ENCODE data around the gene MEGF6.

Gene MEGF6

GRCh38 chr1:3638676-3639075, 27.4 kb upstream of the MEGF6 start:
- Mint-ChIP-seq H3K27me3 (no peaks in the 10 kb centered on the region), H3K27ac (no peak overlapping the region), H3K9me3 (no peaks in the 10 kb centered on the region), H3K4me1 (no peaks in the 10 kb centered on the region), H3K36me3 (ENCODE audit: low read depth) (peaks cover 20% of the 10 kb centered on the region), H3K4me3 (no peak overlapping the region)
- ATAC-seq (no peak), DNase-seq (no peak)

GRCh38 chr1:3638027-3638426, 26.7 kb upstream of the MEGF6 start:
- DNase-seq (no peak), ATAC-seq (no peak)
- H3K27ac Mint-ChIP-seq: no peak overlapping the region
- H3K9me3 Mint-ChIP-seq: no peaks in the 10 kb centered on the region
- H3K27me3 Mint-ChIP-seq: no peaks in the 10 kb centered on the region
- H3K4me3 Mint-ChIP-seq: no peak overlapping the region
- H3K4me1 Mint-ChIP-seq: no peaks in the 10 kb centered on the region
- H3K36me3 Mint-ChIP-seq (ENCODE audit: low read depth): peaks cover 20% of the 10 kb centered on the region

- Mint-ChIP-seq H3K36me3 (ENCODE audit: low read depth) (peaks cover 20% of the 10 kb centered on the region), H3K27me3 (no peaks in the 10 kb centered on the region), H3K27ac (no peak overlapping the region), H3K4me3 (no peak overlapping the region), H3K9me3 (no peaks in the 10 kb centered on the region), H3K4me1 (no peaks in the 10 kb centered on the region)
- no peak for DNase-seq
- no peak for ATAC-seq
These were observed 25.2 kb upstream of the MEGF6 start for GRCh38 chr1:3636531-3636930.

GRCh38 chr1:3636080-3636479, 24.8 kb upstream of the MEGF6 start:
- ATAC-seq (no peak), DNase-seq (no peak)
- Mint-ChIP-seq H3K27me3 (no peaks in the 10 kb centered on the region), H3K4me3 (no peak overlapping the region), H3K27ac (no peak overlapping the region), H3K36me3 (ENCODE audit: low read depth) (peaks cover 20% of the 10 kb centered on the region), H3K9me3 (no peaks in the 10 kb centered on the region), H3K4me1 (no peaks in the 10 kb centered on the region)

GRCh38 chr1:3634059-3634800, 22.9 kb upstream of the MEGF6 start:
- Mint-ChIP-seq H3K36me3 (ENCODE audit: low read depth) (peaks cover 20% of the 10 kb centered on the region), H3K27me3 (no peaks in the 10 kb centered on the region), H3K9me3 (no peaks in the 10 kb centered on the region), H3K27ac (no peak overlapping the region), H3K4me1 (no peaks in the 10 kb centered on the region), H3K4me3 (no peak overlapping the region)
- no peak for DNase-seq
- no peak for ATAC-seq

GRCh38 chr1:3633344-3634058, 22.2 kb upstream of the MEGF6 start:
- peaks cover 19% of the 10 kb centered on the region for H3K36me3 Mint-ChIP-seq (ENCODE audit: low read depth)
- no peaks in the 10 kb centered on the region for H3K9me3 Mint-ChIP-seq
- H3K4me3 Mint-ChIP-seq: no peak overlapping the region
- H3K4me1 Mint-ChIP-seq: no peaks in the 10 kb centered on the region
- H3K27ac Mint-ChIP-seq: no peak overlapping the region
- no peaks in the 10 kb centered on the region for H3K27me3 Mint-ChIP-seq
- no peak for ATAC-seq
- no peak for DNase-seq

- H3K4me3 Mint-ChIP-seq: no peak overlapping the region
- H3K36me3 Mint-ChIP-seq (ENCODE audit: low read depth): peaks cover 18% of the 10 kb centered on the region
- H3K27ac Mint-ChIP-seq: no peak overlapping the region
- H3K4me1 Mint-ChIP-seq: no peaks in the 10 kb centered on the region
- no peaks in the 10 kb centered on the region for H3K27me3 Mint-ChIP-seq
- DNase-seq (no peak), ATAC-seq (no peak)
- no peaks in the 10 kb centered on the region for H3K9me3 Mint-ChIP-seq
These were observed 21.5 kb upstream of the MEGF6 start for GRCh38 chr1:3632716-3633343.

- DNase-seq (no peak), ATAC-seq (no peak)
- Mint-ChIP-seq H3K27ac (no peak overlapping the region), H3K4me3 (no peak overlapping the region), H3K27me3 (no peaks in the 10 kb centered on the region), H3K4me1 (no peaks in the 10 kb centered on the region), H3K36me3 (ENCODE audit: low read depth) (peaks cover 15% of the 10 kb centered on the region), H3K9me3 (no peaks in the 10 kb centered on the region)
These were observed 21.0 kb upstream of the MEGF6 start for GRCh38 chr1:3632298-3632697.

- Mint-ChIP-seq H3K27me3 (no peaks in the 10 kb centered on the region), H3K9me3 (no peaks in the 10 kb centered on the region), H3K4me1 (no peaks in the 10 kb centered on the region), H3K27ac (no peak overlapping the region), H3K4me3 (no peak overlapping the region), H3K36me3 (ENCODE audit: low read depth) (peaks cover 12% of the 10 kb centered on the region)
- no peak for DNase-seq
- no peak for ATAC-seq
These were observed 20.3 kb upstream of the MEGF6 start for GRCh38 chr1:3631320-3632260.

- H3K27ac Mint-ChIP-seq: no peak overlapping the region
- H3K4me1 Mint-ChIP-seq: peaks cover 4% of the 10 kb centered on the region
- peaks cover 8% of the 10 kb centered on the region for H3K36me3 Mint-ChIP-seq (ENCODE audit: low read depth)
These were observed 19.6 kb upstream of the MEGF6 start for GRCh38 chr1:3630914-3631313.

GRCh38 chr1:3630161-3630611, 18.9 kb upstream of the MEGF6 start:
- Mint-ChIP-seq H3K9me3 (no peaks in the 10 kb centered on the region), H3K4me1 (peaks cover 7% of the 10 kb centered on the region), H3K4me3 (no peak overlapping the region), H3K27ac (no peak overlapping the region), H3K27me3 (no peaks in the 10 kb centered on the region), H3K36me3 (ENCODE audit: low read depth) (peaks cover 2% of the 10 kb centered on the region)
- DNase-seq: no peak
- no peak for ATAC-seq

More at GRCh38 chr1:3630914-3631313, 19.6 kb upstream of the MEGF6 start:
- no peaks in the 10 kb centered on the region for H3K27me3 Mint-ChIP-seq
- ATAC-seq: no peak
- H3K9me3 Mint-ChIP-seq: no peaks in the 10 kb centered on the region
- DNase-seq: no peak
- H3K4me3 Mint-ChIP-seq: no peak overlapping the region

- Mint-ChIP-seq H3K36me3 (ENCODE audit: low read depth) (peaks cover 2% of the 10 kb centered on the region), H3K9me3 (no peaks in the 10 kb centered on the region), H3K4me3 (no peak overlapping the region), H3K4me1 (peaks cover 8% of the 10 kb centered on the region), H3K27me3 (no peaks in the 10 kb centered on the region), H3K27ac (no peak overlapping the region)
- DNase-seq (no peak), ATAC-seq (no peak)
These were observed 18.4 kb upstream of the MEGF6 start for GRCh38 chr1:3629561-3630160.

- DNase-seq: no peak
- no peak for ATAC-seq
- Mint-ChIP-seq H3K9me3 (no peaks in the 10 kb centered on the region), H3K4me3 (no peak overlapping the region), H3K4me1 (peaks cover 20% of the 10 kb centered on the region), H3K27me3 (no peaks in the 10 kb centered on the region), H3K36me3 (ENCODE audit: low read depth) (peaks cover 2% of the 10 kb centered on the region), H3K27ac (no peak overlapping the region)
These were observed 17.1 kb upstream of the MEGF6 start for GRCh38 chr1:3628445-3628844.
